ENCODE data around the gene KRT79. TPM values are rescaled to one million over a fixed set of nuclear protein-coding genes. Genes with fewer than 3 reads are reported as not detected.

Gene KRT79
- total RNA-seq, 1 donor from 2014 or later, result not detected

DNA sequence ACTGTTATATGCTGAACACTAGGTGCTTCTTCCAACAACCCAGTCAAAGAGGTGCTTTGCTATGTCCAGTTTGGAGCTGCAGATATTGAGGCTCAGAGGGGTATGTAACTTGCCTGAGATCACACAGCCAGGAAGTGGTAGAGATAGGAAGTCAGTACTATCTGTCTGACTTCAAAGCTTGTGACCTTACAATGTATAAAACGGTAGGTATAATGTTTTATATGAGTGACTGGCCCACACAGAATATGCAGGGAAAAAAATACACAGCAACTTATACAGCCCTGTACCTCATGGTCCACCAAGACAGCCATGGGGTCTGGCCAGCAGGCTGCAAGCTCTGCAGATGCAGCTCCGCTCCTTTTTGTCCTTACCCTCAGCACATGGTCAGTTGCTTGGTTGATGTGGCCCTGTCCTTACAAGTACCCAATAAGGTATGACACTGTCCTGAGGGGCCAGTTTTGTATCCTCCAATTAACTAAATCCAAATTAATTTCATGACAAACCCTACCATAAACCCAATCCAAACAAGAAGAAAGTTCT is 16.3 kb downstream of the KRT79 start:
- no peak for DNase-seq (ENCODE audit: low spot score)
- no peak overlapping the region for H3K27ac Mint-ChIP-seq (ENCODE audit: unreplicated experiment)
- H3K4me1 Mint-ChIP-seq (ENCODE audit: unreplicated experiment), result no peaks in the 10 kb centered on the region
- no peaks in the 10 kb centered on the region for H3K36me3 Mint-ChIP-seq (ENCODE audit: low read depth, unreplicated experiment)
- H3K27me3 Mint-ChIP-seq (ENCODE audit: unreplicated experiment), result peaks cover 6% of the 10 kb centered on the region
- H3K9me3 Mint-ChIP-seq (ENCODE audit: unreplicated experiment), result no peaks in the 10 kb centered on the region
- H3K4me3 Mint-ChIP-seq (ENCODE audit: unreplicated experiment), result no peak overlapping the region
- TF ChIP-seq, protein P1, sequence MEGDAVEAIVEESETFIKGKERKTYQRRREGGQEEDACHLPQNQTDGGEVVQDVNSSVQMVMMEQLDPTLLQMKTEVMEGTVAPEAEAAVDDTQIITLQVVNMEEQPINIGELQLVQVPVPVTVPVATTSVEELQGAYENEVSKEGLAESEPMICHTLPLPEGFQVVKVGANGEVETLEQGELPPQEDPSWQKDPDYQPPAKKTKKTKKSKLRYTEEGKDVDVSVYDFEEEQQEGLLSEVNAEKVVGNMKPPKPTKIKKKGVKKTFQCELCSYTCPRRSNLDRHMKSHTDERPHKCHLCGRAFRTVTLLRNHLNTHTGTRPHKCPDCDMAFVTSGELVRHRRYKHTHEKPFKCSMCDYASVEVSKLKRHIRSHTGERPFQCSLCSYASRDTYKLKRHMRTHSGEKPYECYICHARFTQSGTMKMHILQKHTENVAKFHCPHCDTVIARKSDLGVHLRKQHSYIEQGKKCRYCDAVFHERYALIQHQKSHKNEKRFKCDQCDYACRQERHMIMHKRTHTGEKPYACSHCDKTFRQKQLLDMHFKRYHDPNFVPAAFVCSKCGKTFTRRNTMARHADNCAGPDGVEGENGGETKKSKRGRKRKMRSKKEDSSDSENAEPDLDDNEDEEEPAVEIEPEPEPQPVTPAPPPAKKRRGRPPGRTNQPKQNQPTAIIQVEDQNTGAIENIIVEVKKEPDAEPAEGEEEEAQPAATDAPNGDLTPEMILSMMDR (IDR thresholded peaks at IDR 0.05; ENCODE audit: unreplicated experiment), result no peak

DNA sequence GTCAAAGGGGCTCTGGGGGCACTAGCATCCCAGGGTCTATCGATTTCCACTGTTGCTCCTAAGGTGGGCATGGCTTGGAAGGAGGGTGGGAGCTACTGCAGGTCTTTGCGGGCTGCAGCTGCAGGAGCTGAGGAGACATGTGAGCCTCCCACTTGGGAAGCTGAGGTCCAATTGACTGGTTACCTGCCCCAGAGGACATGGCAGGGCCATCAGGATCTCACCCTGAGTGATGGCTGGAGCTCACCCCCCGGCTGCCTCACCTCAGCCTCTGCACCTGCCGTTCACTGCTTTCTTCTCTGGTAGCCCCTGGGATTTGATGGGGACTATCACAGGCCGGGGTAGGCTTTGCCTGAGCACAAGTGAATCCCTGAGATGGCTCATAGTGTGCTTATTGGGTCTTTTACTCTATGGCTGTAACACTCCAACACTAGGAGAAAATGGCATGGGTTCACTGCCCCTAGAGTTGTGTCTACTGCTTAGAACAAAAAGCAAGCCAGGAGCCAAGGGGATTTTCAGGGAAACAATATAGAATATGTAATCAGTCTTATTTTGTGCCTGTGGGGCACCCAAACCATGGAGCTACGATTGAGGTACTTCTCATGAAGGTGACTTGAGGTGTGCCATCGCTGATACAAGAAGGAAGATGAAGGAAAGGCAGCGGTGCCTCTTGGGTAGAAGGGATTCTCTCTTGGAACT is 17.0 kb downstream of the KRT79 start:
- Mint-ChIP-seq H3K27me3 (ENCODE audit: unreplicated experiment) (peaks cover 6% of the 10 kb centered on the region), H3K4me1 (ENCODE audit: unreplicated experiment) (no peaks in the 10 kb centered on the region), H3K9me3 (ENCODE audit: unreplicated experiment) (no peaks in the 10 kb centered on the region), H3K27ac (ENCODE audit: unreplicated experiment) (no peak overlapping the region), H3K36me3 (ENCODE audit: low read depth, unreplicated experiment) (no peaks in the 10 kb centered on the region), H3K4me3 (ENCODE audit: unreplicated experiment) (no peak overlapping the region)
- no peak for DNase-seq (ENCODE audit: low spot score)
- TF ChIP-seq, protein P1 (IDR thresholded peaks at IDR 0.05; ENCODE audit: unreplicated experiment), result no peak

DNA sequence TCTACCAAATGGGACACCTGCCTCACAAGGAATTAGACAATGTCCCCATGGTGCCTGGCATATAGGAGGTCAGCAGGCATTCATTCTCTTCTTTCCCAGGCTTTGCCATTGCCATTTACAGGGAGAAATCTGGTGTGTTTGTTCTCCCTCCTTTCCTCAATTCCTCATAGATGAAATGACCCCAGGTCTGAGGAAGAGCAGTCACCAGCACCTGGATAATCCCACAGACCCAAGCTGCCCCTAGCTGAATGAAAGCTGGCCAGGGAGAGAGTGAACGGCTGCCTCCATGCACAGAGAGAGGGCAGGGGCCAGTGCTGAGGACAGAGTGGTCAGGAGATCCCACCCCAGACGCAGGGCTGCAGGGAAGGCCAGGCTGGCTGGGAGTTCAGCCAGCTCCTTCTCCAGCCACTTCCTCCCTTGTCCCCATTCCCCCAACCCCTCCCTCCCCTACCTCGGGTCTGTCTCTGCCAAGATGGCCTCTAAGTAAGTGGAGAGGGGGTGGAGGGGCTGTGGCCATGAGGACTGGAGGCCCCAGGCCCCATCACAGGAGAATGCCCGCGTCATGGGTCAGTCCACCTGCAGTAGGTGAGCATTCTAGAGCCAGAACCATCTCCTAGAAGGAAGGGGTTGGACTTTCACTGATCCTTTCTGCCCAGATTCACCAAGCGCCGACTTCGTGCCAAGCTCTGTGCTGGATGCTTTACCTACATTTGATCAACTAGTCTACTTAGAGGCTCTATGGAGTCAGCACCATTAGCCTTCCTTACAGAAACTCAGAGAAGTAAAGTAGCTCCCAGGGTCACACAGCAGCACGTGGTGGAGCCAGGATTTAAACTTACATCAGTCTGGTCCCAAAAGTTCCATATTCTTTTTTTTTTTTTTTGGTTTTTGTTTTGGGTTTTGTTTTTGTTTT is 18.2 kb downstream of the KRT79 start:
- Mint-ChIP-seq H3K27ac (ENCODE audit: unreplicated experiment) (no peak overlapping the region), H3K9me3 (ENCODE audit: unreplicated experiment) (no peaks in the 10 kb centered on the region), H3K36me3 (ENCODE audit: low read depth, unreplicated experiment) (no peaks in the 10 kb centered on the region), H3K4me1 (ENCODE audit: unreplicated experiment) (no peaks in the 10 kb centered on the region), H3K4me3 (ENCODE audit: unreplicated experiment) (no peak overlapping the region), H3K27me3 (ENCODE audit: unreplicated experiment) (peaks cover 6% of the 10 kb centered on the region)
- TF ChIP-seq, protein P1 (IDR thresholded peaks at IDR 0.05; ENCODE audit: unreplicated experiment), result no peak
- DNase-seq (ENCODE audit: low spot score), result no peak

DNA sequence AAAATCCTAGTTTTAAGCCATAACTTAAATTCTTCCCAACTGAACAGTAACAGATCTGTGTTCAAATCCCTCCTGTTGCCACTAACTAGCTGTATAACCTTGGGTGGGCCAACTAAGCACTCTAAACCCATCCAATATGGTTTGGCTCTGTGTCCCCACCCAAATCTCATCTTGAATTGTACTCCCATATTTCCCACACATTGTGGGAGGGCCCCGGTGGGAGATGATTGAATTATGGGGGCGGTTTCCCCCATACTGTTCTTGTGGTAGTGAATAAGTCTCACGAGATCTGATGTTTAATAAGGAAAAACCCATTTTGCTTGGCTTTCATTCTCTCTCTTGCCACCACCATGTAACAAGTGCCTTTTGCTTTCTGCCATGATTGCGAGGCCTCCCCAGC is 18.9 kb downstream of the KRT79 start:
- TF ChIP-seq, protein P1 (IDR thresholded peaks at IDR 0.05; ENCODE audit: unreplicated experiment), result no peak
- DNase-seq (ENCODE audit: low spot score), result no peak
- H3K27ac Mint-ChIP-seq (ENCODE audit: unreplicated experiment), result no peak overlapping the region
- H3K36me3 Mint-ChIP-seq (ENCODE audit: low read depth, unreplicated experiment), result no peaks in the 10 kb centered on the region
- no peaks in the 10 kb centered on the region for H3K9me3 Mint-ChIP-seq (ENCODE audit: unreplicated experiment)
- peaks cover 3% of the 10 kb centered on the region for H3K27me3 Mint-ChIP-seq (ENCODE audit: unreplicated experiment)
- H3K4me1 Mint-ChIP-seq (ENCODE audit: unreplicated experiment), result no peaks in the 10 kb centered on the region
- H3K4me3 Mint-ChIP-seq (ENCODE audit: unreplicated experiment), result no peak overlapping the region

All from endothelial cell (in vitro differentiated cells).